ENCODE measurements around the gene SLC7A4.

The SLC7A4 gene

GRCh38 chr22:20989323-20990138, 42.8 kb downstream of the SLC7A4 start:
- DNase-seq (ENCODE audit: low read depth in 2 of 3, low spot score in 2 of 3) = no peak

GRCh38 chr22:20988573-20989322, 43.6 kb downstream of the SLC7A4 start:
- DNase-seq (ENCODE audit: low read depth in 2 of 3, low spot score in 2 of 3) = no peak

GRCh38 chr22:20987375-20987774, 45.0 kb downstream of the SLC7A4 start:
- DNase-seq (ENCODE audit: low read depth in 2 of 3, low spot score in 2 of 3) = no peak

GRCh38 chr22:20986365-20986764, 46.0 kb downstream of the SLC7A4 start:
- no peak for DNase-seq (ENCODE audit: low read depth in 2 of 3, low spot score in 2 of 3)

GRCh38 chr22:20985720-20986119, 46.6 kb downstream of the SLC7A4 start:
- no peak for DNase-seq (ENCODE audit: low read depth in 2 of 3, low spot score in 2 of 3)

- DNase-seq (ENCODE audit: low read depth in 2 of 3, low spot score in 2 of 3) = no peak
These were observed 49.1 kb downstream of the SLC7A4 start for GRCh38 chr22:20983081-20983771.

- no peak for DNase-seq (ENCODE audit: low read depth in 2 of 3, low spot score in 2 of 3)
These were observed 49.8 kb downstream of the SLC7A4 start for GRCh38 chr22:20982563-20982882.

GRCh38 chr22:20981787-20982562, 50.4 kb downstream of the SLC7A4 start, which contains the start of gene LZTR1:
Gene LZTR1, plus strand, starts transcription at chr22:20982297. Its CDS starts 75 bp downstream, at chr22:20982372.
- DNase-seq (ENCODE audit: low read depth in 2 of 3, low spot score in 2 of 3) = peak in 2 of 3 experiments; percentile 40 to 58

- DNase-seq (ENCODE audit: low read depth in 2 of 3, low spot score in 2 of 3) = no peak
These were observed 51.2 kb downstream of the SLC7A4 start for GRCh38 chr22:20980938-20981722.

GRCh38 chr22:20980523-20980922, 51.8 kb downstream of the SLC7A4 start:
- no peak for DNase-seq (ENCODE audit: low read depth in 2 of 3, low spot score in 2 of 3)

GRCh38 chr22:20979940-20980453, 52.4 kb downstream of the SLC7A4 start:
- DNase-seq (ENCODE audit: low read depth in 2 of 3, low spot score in 2 of 3) = no peak

- peak in 2 of 3 experiments; percentile 26 to 58 for DNase-seq (ENCODE audit: low read depth in 2 of 3, low spot score in 2 of 3)
These were observed 53.0 kb downstream of the SLC7A4 start for GRCh38 chr22:20979243-20979809.
